Skin of body (tissue), 2 donors: ENCODE measurements around the gene LMCD1. TPM values are rescaled to one million over a fixed set of nuclear protein-coding genes. Genes with fewer than 3 reads are reported as not detected.
"Not testable (repeated sequence)": the region's sequence is repeated elsewhere in the genome, so short reads cannot be mapped to it uniquely, and the experiment has no call there.

Experiments used
- DNase-seq: peaks from one replicate; lab custom pipeline; 2025; lab: John Stamatoyannopoulos, UW
- total RNA-seq: library from RNA; depleted of rRNA; stranded (reverse); fragments of >200 nt; gene quantifications from one replicate; pipeline ENCODE4 v1.2.3, GENCODE V29; 2014

LMCD1 gene
- total RNA-seq, 1 donor from 2014 or later: 44.1 TPM

- no peak for DNase-seq
Measured at GRCh38 chr3:8558645-8559044, 57.0 kb downstream of the LMCD1 start.

DNA sequence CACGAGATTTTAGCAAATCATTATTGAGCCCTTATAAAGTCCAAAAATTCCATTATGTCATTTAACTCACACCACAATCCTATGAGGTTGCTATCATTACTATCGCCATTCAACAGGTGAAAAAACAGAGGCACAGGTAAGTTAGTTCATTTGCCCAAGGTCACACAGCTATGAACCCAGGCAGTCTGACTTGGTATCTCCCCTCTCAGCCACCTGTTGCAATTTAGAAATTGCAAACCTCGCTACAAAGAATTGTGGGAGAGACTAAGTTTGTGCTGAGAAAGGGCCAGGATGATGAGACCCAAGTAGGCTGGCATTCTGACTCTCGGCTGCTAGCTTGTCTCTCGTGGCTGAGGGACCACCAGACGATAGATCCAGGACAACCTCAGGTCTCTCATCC, 57.7 kb downstream of the LMCD1 start:
- no peak for DNase-seq

- no peak for DNase-seq
Measured at GRCh38 chr3:8560366-8561007, 58.9 kb downstream of the LMCD1 start.

GRCh38 chr3:8561370-8561769, 59.7 kb downstream of the LMCD1 start:
- DNase-seq: peak; percentile 36

GRCh38 chr3:8562081-8562595, 60.5 kb downstream of the LMCD1 start:
- DNase-seq: no peak

DNA sequence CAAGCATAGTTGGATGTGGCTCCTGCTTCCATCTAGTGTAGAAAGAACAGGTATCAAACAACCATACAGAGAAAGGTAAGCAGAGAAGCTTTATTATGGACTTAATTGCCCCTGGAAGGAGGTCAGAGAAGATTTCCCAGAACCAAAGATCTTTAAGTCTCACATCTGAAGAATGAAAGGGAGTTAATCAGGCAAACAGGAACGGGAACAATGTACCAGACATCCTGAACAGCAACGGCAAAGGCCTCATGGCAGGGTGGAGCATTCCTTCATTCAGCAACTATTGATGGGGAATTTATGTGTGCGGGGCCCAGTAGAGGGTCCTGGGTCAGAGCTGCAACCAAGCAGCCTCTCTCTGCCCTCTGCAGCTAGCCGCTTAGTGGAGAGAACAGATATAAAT, 61.5 kb downstream of the LMCD1 start:
- DNase-seq: no peak

DNA sequence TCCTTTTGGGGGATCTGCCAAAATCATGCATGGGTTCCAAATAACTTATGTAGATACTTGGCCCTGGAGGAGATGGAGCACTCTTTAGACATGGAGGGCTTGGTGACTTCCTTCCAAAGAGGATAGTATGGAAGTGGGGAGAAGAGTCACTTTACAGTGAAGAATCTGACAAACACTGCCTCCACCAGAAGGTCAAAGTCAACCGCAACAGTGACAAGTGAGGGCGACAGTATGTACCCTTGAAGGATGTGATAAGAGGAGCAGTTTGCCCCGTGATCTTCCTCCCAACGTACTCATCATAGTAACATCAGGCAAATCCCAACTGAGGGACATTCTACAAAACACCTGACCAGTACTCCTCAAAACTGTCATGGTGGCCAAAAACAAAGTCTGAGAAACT, 62.0 kb downstream of the LMCD1 start:
- no peak for DNase-seq

DNA sequence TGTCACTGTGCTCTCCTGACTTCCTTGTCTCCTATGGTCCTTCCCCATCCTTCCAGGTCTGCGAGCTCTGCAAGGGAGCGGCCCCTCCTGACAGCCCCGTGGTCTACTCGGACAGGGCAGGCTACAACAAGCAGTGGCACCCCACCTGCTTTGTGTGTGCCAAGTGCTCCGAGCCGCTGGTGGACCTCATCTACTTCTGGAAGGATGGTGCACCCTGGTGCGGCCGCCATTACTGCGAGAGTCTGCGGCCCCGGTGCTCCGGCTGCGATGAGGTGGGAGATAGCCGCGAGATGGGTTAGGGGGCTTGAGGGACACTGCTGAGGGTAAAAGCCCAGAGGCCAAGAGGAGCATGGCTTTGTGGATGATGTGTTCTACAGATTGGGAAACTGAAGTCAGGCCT, 63.8 kb downstream of the LMCD1 start:
- no peak for DNase-seq

DNA sequence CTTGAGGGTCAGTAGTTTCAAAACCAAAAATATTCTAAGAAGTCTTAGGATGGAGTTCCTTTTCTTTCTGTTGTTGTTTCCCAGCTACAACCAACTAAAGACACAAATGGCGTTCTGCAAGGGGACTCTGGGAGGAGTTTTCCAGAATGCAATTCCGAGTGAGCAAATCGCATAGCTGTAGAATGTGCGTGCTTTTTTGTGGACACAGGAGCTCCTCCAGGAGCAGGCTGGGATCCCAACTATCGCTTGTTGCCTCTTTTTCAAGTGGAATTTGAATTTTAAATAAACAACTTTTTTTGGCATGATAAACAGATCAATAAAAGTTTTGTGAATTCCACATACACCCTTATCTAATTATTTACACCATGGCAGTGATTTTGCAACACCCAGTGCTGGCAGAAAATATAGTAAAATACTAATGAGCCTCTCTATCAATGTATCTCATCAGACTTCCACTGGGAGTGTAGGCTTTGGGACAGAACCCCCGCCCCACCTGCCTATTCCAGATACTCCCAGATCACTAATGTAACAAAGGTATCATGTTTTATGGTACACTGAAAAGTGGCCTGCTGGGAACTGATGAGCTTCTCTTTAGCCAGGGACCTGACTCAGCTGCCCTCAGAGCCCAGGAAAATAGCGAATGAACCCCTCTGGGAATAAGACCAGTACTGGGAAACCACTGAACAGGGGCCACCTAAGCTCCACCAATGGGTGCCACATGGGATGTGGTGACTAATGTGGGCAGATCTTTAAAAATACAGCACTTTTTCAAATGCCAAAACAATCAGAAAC, 66.4 kb downstream of the LMCD1 start:
- no peak for DNase-seq

DNA sequence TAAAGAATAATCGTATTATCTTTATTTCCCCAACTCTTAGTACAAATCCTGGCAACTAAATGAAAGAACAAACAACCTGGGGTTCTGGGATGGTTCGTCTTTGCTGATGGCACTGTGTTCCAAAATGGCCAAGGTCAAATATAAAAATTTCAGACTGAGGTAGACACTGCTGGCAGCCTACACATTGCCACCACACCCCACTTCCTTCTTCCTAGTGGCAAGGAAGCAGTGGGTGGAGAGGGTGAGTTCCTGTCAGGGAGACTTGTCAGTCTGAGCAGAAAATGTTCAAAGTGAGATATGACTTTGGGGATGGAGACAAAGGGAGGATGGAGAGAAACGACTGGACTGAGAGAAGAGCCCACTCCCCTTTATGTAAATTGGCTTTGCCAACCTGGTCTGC, 69.6 kb downstream of the LMCD1 start:
- DNase-seq: no peak

- DNase-seq: no peak
Measured at GRCh38 chr3:8573342-8573926, 71.8 kb downstream of the LMCD1 start.

DNA sequence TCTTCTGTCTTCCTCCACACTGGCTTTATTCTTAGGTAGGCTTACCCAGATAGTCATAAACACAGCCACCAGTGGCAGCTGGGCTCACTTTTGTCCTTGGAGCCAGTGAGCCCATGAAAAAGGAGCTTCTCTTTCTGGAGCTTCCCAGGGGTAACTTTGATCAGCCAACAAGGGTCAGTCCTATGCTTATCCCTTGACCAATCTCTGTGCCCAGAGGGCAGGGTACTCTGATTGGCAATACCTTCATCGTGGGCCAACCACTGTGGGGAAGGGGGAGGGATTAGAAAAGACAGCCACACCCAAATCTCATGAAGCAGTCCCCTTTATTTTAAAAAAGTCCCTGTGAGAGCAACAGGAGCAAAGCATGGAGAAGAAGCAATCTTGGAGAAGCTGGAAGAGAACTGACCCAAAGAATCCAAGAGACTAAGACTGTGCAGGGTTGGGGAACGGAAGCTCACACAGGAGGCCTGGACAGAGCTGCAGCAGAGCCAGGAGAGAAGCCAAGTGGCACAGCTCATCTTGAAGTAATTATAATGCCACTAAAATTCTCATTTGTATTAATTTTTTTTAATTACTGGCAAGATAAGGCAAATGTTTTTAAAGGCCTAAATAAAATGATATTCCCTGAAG, 72.5 kb downstream of the LMCD1 start:
- DNase-seq: no peak

- peak; percentile 67 for DNase-seq
Measured at GRCh38 chr3:8574670-8575322, 73.2 kb downstream of the LMCD1 start.

DNA sequence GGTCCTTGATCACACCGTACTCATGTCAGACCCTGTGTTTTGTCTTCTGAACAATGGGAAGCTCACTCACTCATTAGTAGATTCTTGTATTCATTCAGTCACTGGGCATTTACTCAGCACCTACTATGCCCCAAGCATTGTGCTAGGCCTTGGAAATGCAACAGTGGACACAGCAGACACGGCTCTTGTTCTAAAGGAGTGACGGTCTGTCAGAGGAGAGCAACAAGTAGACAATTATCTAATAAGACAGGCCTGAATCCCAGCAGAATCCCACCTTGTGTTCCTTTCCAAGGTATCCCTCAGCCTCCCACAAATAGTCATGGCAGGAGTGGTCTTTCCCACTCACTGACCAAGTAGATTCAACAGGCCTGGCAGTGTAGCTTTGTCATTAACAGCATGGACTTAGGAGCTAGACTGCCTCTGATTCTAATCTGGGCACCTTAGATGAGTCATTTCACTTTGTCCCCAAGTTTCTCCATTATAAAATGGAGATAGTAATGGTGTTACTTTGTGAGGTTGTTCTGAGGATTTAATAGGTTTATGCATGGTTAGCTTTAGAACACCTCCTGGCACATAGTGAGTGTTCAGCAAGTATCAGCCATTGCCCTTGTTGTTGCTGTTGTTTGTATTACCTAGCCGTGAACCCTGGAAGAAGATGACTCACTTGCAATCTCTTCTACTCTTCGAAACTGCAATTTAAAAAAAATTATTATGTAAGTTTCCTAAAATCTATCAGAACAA, 73.9 kb downstream of the LMCD1 start:
- DNase-seq: no peak

DNA sequence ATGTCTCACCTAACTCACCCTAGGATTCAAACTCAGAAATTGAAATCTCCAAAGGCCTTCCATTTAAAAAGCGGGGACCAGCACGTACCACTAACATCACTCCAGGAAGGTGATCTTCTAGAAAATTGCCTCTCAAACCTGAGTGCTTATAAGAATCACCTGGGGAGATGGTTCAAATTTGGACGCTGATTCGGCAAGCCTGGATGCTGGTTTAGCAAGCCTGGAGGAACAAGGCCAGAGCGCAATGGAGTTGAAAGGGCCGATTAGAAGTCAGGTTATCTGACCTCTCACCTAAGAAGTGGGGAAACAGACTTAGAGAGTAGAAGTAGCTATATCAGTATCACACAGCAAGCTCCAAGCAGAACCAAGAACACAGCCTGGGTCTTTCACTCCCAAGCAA, 74.8 kb downstream of the LMCD1 start:
- no peak for DNase-seq

GRCh38 chr3:8576841-8577571, 75.4 kb downstream of the LMCD1 start:
- DNase-seq: no peak

GRCh38 chr3:8578282-8578681, 76.7 kb downstream of the LMCD1 start:
- DNase-seq: peak; percentile 5

GRCh38 chr3:8579096-8579495, 77.5 kb downstream of the LMCD1 start:
- no peak for DNase-seq

DNA sequence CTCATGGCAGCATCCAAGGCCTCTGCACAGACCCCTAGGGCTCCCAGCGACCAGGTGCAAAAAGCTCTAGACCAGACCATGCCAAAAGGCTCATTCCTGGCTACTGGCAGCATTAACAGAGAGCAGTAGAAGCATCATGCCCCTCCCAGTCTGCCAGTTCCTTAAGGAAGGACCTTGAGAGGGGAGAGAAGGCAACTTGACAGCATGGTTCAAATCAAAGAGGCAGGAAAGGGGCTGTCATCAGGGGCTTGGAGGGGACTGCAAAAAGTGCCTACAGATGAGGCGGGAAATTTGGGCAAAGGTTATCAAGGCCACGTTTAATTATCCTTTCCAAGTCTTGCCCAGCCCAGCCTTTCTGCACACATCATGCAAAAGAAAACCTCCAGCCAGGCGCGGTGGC, 78.3 kb downstream of the LMCD1 start:
- no peak for DNase-seq

- DNase-seq: not testable (repeated sequence)
Measured at GRCh38 chr3:8580434-8580833, 78.8 kb downstream of the LMCD1 start.
